ENCODE measurements around the gene SIRT5.
A peak's percentile ranks its signal among the peaks of the same experiment; 100 is the strongest.

SIRT5 gene

GRCh38 chr6:13550656-13551055 is 23.7 kb upstream of the SIRT5 start:
- no peak for DNase-seq (ENCODE audit: low read depth in 1 of 2, low spot score in 1 of 2)

- DNase-seq (ENCODE audit: low read depth in 1 of 2, low spot score in 1 of 2): no peak
These were observed 20.8 kb upstream of the SIRT5 start for GRCh38 chr6:13553646-13554045.

DNA sequence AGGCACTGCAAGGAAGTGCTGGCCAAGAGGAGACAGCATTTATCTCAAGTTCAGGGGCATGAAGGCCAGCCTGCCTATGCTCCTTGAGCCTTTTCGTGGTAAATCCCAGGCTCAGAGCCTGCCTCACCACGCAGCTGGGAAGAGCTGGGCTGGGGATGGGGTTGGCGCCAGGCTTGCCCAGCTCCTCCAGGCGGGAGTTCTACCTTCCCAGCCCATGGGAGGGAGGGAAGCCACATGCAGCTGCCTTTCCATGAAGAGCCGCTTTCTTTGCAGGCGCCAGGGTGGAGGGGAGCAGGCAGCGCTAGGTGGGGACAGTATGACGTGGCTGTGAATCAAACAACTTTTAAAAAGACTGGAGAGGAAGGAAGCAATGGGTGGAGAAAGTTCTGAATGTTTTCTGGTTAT is 19.5 kb upstream of the SIRT5 start:
- DNase-seq (ENCODE audit: low read depth in 1 of 2, low spot score in 1 of 2): no peak

- DNase-seq (ENCODE audit: low read depth in 1 of 2, low spot score in 1 of 2): no peak
These were observed 16.6 kb upstream of the SIRT5 start for GRCh38 chr6:13557841-13558240.

- DNase-seq (ENCODE audit: low read depth in 1 of 2, low spot score in 1 of 2): no peak
These were observed 15.7 kb upstream of the SIRT5 start for GRCh38 chr6:13558718-13559117.

- no peak for DNase-seq (ENCODE audit: low read depth in 1 of 2, low spot score in 1 of 2)
These were observed 15.2 kb upstream of the SIRT5 start for GRCh38 chr6:13559251-13559650.

GRCh38 chr6:13559968-13560650 is 14.3 kb upstream of the SIRT5 start:
- DNase-seq (ENCODE audit: low read depth in 1 of 2, low spot score in 1 of 2): no peak

GRCh38 chr6:13560651-13561044 is 13.8 kb upstream of the SIRT5 start:
- DNase-seq (ENCODE audit: low read depth in 1 of 2, low spot score in 1 of 2): no peak

DNA sequence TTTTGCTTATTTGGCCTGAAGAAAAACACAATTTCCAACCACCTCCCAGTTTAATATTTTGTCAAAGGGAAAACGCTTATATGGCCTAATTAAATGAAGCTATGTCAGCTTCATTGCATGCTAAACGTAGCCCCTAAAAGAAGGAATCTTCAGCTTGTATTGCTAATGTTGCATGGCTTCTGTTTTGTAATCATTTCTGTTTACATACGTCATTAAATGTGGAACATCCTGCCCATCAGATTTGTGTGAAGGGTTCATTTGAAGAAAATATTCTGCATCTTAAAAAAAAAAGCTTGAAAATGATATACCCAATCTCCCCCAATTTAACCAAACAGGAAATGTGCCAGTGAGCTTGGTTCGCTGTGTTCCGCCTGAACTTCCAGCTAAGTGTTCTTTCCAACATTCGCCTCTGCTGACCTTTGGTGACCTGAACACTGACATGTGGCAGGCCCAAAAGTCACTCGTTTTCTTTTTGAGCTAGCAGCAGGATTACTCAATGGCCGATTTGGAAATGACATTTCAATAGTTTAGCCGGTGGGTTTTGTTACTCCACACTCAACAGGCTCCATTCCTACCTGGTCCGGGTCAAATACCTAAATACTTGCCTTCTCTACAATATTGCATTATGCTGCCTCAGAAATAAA is 12.7 kb upstream of the SIRT5 start:
- DNase-seq (ENCODE audit: low read depth in 1 of 2, low spot score in 1 of 2): no peak

GRCh38 chr6:13563009-13563408 is 11.4 kb upstream of the SIRT5 start:
- no peak for DNase-seq (ENCODE audit: low read depth in 1 of 2, low spot score in 1 of 2)

DNA sequence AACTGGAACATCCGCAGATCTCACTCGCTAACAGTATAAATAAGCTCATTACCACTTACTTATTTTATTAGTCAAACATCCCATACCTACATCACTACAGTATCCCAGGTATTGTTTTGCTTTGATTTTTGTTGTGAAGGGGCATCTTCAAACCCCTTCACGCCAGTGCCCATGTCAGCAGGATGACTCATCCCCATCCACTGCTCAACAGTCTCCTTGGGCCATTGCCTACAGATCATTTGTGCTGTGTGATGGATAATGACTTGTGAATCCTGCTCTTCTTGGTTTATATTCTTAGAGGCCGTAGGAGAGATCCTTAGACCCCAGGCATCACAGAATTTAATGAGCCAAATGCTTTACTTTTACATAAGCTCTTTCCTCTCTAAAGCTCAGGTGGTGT is 8.5 kb upstream of the SIRT5 start:
- no peak for DNase-seq (ENCODE audit: low read depth in 1 of 2, low spot score in 1 of 2)

- no peak for DNase-seq (ENCODE audit: low read depth in 1 of 2, low spot score in 1 of 2)
These were observed 7.9 kb upstream of the SIRT5 start for GRCh38 chr6:13566500-13566899.

GRCh38 chr6:13568970-13569369 is 5.4 kb upstream of the SIRT5 start:
- no peak for DNase-seq (ENCODE audit: low read depth in 1 of 2, low spot score in 1 of 2)

DNA sequence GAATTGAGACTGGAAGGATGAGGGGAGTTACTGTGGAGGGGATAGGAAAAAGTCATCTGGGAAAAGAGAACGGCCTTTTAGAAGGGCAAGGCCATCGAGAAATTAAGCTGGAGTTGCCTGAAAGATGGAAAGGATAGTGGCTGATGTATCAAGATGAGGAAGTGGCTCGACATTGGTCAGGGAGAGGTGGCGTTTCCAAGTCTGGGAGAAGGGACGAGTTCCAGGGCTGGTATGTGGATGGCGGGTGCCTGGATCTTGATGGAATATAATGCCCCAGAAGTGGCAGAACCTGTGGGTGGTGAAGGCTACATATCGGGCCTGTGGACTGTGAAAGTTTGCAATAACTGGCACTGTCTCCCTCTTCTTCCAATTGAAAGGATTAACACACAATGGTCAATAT is 2.2 kb upstream of the SIRT5 start:
- no peak for DNase-seq (ENCODE audit: low read depth in 1 of 2, low spot score in 1 of 2)

DNA sequence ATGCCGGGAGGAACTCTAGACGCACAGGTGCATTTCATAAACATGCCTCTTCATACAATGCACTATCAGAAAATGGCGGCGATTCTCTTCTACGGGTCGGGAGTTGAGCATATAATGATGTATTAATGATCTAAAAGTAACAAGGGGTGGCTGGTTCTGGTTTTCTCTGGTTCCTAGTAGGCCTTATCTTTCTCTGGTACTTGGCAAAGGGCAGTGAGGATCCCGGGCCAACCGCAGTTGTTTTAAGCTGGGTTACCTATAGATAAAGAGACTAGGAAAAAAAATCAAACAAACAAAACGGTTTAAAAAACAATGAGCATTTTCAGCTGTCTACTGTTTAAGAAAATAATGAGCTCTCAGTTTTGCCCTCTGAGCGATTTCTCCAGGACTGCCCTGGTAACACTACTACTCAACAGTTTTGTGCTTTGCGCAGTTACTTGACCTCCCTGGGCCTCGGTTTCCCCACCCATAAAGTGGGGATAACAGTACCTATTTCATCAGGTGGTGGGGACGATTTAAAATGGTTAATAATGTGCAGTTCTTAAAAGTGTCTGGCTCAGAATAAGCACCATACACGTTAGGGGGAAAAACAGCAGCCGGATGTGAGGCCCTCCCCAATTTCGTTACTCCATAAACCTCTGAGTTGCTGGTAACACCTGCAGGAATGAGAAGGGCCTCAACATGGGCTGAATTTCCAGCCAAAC is 1.3 kb upstream of the SIRT5 start:
- DNase-seq (ENCODE audit: low read depth in 1 of 2, low spot score in 1 of 2): no peak

DNA sequence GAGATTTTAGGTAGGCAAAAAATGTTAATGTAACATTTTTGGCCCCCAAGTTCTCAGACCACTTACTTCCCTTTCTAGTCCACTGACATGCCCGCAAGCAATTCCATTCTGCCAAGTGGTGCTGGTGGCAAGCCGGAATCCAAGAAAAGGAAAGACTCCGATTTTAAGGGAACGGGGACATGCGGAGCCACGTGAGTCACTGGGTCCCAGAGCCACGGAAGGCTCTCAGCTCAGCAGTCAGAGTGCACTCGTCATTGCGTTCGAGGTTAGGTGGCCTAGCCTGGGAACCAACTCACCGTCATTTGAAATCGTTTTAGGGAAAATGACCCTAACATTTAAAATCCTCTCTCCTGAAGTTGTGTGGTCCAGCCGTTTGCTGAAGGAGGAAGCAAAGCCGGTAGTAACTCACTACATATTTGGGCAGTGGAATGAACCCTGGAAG is 711 bp upstream of the SIRT5 start:
- DNase-seq (ENCODE audit: low read depth in 1 of 2, low spot score in 1 of 2): peak in 1 of 2 donors; percentile 2

DNA sequence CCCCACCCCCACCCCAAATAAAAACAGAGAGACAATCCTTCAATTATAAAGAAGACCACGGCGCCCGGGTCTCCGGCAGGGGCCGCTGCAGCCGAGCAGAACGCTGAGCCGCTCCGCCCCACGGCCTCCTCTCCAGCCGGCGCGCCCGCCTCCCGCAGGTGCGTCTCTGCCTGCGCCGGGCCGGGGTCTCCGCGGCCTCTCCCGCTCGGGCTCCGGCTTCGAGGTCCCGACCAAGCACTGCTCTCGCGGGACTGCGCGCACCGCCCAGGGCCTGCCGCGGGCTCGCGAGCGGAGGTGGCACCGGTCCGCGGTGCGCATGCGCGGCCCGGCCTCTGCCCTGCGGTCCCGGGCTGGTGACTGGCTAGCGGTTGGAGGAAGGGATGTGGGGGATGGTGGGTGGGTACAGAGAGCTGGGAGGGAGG is 241 bp upstream of the SIRT5 start:
- DNase-seq (ENCODE audit: low read depth in 1 of 2, low spot score in 1 of 2): peak; percentile 82 to 89

- no peak for DNase-seq (ENCODE audit: low read depth in 1 of 2, low spot score in 1 of 2)
These were observed 975 bp downstream of the SIRT5 start for GRCh38 chr6:13575377-13575775.

DNA sequence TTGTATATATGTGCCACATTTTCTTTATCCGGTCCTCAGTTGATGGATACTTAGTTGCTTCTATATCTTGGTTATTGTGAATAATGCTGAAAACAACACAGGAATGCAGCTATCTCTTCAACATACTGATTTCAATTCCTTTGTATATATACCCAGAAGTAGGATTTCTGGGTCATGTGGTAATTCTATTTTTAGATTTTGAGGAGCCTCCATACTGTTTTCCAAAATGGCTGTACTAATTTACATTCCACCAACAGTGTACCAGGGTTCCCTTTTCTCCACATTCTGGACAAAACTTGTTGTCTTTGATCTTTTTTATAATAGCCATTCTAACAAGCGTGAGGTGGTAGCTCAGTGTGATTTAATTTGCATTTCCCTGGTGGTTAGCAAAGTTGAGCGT is 1.6 kb downstream of the SIRT5 start:
- DNase-seq (ENCODE audit: low read depth in 1 of 2, low spot score in 1 of 2): no peak

GRCh38 chr6:13577926-13578325 is 3.5 kb downstream of the SIRT5 start:
- no peak for DNase-seq (ENCODE audit: low read depth in 1 of 2, low spot score in 1 of 2)

DNA sequence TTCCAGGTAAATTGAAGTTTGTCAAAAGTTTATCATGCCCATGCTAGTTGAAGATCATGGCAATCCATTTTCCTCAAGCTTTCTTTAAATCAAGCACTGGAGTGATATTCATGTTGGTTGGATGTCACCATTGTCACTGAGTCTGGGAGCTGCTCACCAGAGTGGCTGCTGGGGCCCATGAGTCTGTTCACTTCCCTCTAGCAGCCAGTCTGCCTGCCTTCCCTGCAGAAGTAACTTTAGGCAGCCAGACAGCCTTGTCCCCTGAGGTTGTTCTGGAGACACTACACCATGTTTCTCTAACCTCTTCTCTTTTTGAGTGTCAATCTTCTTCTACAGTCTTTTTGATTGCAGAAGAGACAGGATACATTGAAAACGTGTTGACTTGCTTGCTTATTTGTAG is 5.5 kb downstream of the SIRT5 start:
- DNase-seq (ENCODE audit: low read depth in 1 of 2, low spot score in 1 of 2): no peak

GRCh38 chr6:13581700-13582229 is 7.4 kb downstream of the SIRT5 start:
- DNase-seq (ENCODE audit: low read depth in 1 of 2, low spot score in 1 of 2): no peak

Measured in activated CD4-positive, alpha-beta T cell treated with anti-CD3 and anti-CD28 coated beads, Interleukin-2, amount 50 U/mL, for 24 hours (primary cell).